Measurements from ENCODE around the gene C15orf61. TPM values are rescaled to one million over a fixed set of nuclear protein-coding genes. Genes with fewer than 3 reads are reported as not detected.

Gene C15orf61
- total RNA-seq, 1 experiment from 2014 or later = 5.6 TPM

DNA sequence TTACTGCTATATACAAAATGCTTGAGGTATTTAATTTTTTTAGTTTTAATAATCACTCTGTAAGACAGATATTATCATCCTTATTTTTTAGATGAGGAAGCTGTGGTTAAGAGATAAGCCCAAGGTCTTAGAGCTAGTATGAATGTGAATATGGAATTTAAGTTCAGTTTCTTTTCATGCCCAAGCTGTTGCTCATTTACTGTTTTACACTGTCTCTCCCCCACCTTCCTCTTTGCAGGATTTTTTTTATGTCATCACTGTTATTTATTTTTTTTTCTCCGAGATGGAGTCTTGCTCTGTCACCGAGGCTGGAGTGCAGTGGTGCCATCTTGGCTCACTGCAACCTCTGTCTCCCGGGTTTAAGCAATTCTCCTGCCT is 44.0 kb downstream of the C15orf61 start:
- in situ Hi-C loops (cut with HindIII; ENCODE audit: low pct_unique_long_range_greater_than_20kb, low sequenced_read_pairs) (no loop called here), intact Hi-C loops (cut with micrococcal nuclease; ENCODE audit: unreplicated experiment) (no loop called here)
- no TSS peak for BruUV-seq (replicated peaks)
- CTCF ChIA-PET = no interaction called here
- ATAC-seq = no peak
- no peak for DNase-seq (ENCODE audit: low read depth, low spot score)
- no peak overlapping the region for H3K27ac ChIP-seq (ENCODE audit: low read length)
- no peaks in the 10 kb centered on the region for H3K4me1 ChIP-seq (ENCODE audit: control insufficient read depth, insufficient read depth, low read length)
- TF ChIP-seq POLR2AphosphoS5 (IDR thresholded peaks at IDR 0.05; ENCODE audit: low read depth, low read length) = no peak
- TF ChIP-seq, protein P1, sequence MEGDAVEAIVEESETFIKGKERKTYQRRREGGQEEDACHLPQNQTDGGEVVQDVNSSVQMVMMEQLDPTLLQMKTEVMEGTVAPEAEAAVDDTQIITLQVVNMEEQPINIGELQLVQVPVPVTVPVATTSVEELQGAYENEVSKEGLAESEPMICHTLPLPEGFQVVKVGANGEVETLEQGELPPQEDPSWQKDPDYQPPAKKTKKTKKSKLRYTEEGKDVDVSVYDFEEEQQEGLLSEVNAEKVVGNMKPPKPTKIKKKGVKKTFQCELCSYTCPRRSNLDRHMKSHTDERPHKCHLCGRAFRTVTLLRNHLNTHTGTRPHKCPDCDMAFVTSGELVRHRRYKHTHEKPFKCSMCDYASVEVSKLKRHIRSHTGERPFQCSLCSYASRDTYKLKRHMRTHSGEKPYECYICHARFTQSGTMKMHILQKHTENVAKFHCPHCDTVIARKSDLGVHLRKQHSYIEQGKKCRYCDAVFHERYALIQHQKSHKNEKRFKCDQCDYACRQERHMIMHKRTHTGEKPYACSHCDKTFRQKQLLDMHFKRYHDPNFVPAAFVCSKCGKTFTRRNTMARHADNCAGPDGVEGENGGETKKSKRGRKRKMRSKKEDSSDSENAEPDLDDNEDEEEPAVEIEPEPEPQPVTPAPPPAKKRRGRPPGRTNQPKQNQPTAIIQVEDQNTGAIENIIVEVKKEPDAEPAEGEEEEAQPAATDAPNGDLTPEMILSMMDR (IDR thresholded peaks at IDR 0.05) = no peak
- TF ChIP-seq SIN3A (IDR thresholded peaks at IDR 0.05; ENCODE audit: borderline replicate concordance, insufficient read depth, low read depth, low read length) = no peak
- TF ChIP-seq TCF7L2 (IDR thresholded peaks at IDR 0.05; ENCODE audit: low read depth, low read length) = no peak
- no peak overlapping the region for H3K4me3 ChIP-seq (ENCODE audit: low read depth in 2 of 2, low read length in 2 of 2)
- no peaks in the 10 kb centered on the region for H3K9me3 ChIP-seq (ENCODE audit: control insufficient read depth, insufficient read depth, low read depth, low read length)
- no peaks in the 10 kb centered on the region for H3K36me3 ChIP-seq (ENCODE audit: control insufficient read depth, insufficient read depth, low read length)
- no peaks in the 10 kb centered on the region for H3K27me3 ChIP-seq (ENCODE audit: control insufficient read depth, insufficient read depth, low read length)
- POLR2A ChIA-PET = no interaction called here

DNA sequence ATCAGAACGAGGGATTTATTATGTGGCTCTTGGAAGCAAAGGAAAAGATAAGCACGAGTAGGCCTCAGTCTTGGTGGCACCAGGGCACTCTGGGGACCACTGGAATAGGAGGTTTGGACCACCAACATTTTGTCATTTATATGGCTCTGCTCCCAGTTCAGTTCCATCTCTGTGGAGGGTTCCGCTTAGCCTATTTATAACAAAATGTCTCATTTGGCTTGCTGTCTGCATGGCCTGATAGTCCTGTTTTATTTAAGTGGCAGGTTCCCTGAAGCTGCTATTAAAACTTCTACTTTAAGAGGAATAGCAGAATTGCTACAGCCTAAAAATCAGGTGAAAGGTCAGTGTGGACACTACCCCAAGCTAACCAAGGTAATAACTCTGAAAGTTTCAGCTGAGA is 48.7 kb downstream of the C15orf61 start:
- no TSS peak for BruUV-seq (replicated peaks)
- ChIA-PET POLR2A (no interaction called here), CTCF (no interaction called here)

DNA sequence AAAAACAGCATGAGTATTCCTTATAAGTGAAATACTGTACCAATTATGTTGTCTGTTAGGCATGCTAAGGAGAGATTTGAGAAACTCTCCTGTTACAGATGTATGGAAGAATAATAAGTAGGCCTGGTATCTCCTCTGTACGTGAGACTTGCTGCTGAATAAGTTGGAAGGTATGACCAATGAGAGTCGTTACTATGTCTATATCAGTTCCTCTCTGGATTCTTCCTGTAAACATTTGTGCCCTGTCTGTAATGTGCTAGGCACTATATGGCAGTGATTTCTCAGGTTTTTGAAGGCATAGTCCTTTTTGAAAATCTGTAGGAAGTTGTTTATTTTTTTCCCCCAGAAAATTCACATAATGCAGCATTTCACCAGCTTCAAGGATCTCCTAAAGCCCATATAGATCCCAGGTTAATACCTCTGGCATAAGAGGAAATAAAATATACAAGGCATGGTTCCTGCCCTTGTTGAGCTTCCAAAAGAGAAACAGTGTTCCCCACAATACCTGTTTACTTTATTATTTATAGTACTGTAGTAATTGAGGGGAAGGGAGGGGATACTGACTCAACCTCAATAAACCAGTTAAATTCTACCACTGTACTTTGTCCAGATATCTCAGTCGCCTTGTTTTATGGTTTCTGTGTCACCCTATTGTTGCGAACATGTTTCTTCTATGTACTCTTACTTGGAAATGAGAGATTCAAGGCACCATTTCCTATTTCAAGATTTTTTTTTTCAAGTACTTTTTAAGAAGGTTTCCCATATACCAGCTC is 50.1 kb downstream of the C15orf61 start:
- ChIA-PET POLR2A (no interaction called here), CTCF (no interaction called here)
- intact Hi-C loops (cut with micrococcal nuclease; ENCODE audit: unreplicated experiment) = no loop called here
- DNase-seq (ENCODE audit: low read depth, low spot score) (no peak), ATAC-seq (no peak)
- no peaks in the 10 kb centered on the region for H3K9me3 ChIP-seq (ENCODE audit: control insufficient read depth, insufficient read depth, low read depth, low read length)
- H3K36me3 ChIP-seq (ENCODE audit: control insufficient read depth, insufficient read depth, low read length) = no peaks in the 10 kb centered on the region
- H3K27ac ChIP-seq (ENCODE audit: low read length) = no peak overlapping the region
- in situ Hi-C loops (cut with HindIII; ENCODE audit: low pct_unique_long_range_greater_than_20kb, low sequenced_read_pairs) = no loop called here
- H3K4me1 ChIP-seq (ENCODE audit: control insufficient read depth, insufficient read depth, low read length) = peaks cover 3% of the 10 kb centered on the region; the same call in 1 of the 2 replicates
- H3K4me3 ChIP-seq (ENCODE audit: low read depth in 2 of 2, low read length in 2 of 2) = no peak overlapping the region
- no TSS peak for BruUV-seq (replicated peaks)
- TF ChIP-seq SIN3A (IDR thresholded peaks at IDR 0.05; ENCODE audit: borderline replicate concordance, insufficient read depth, low read depth, low read length) (no peak), TCF7L2 (IDR thresholded peaks at IDR 0.05; ENCODE audit: low read depth, low read length) (no peak), POLR2AphosphoS5 (IDR thresholded peaks at IDR 0.05; ENCODE audit: low read depth, low read length) (no peak)
- TF ChIP-seq, protein P1 (IDR thresholded peaks at IDR 0.05) = no peak
- TF ChIP-seq, protein P2, sequence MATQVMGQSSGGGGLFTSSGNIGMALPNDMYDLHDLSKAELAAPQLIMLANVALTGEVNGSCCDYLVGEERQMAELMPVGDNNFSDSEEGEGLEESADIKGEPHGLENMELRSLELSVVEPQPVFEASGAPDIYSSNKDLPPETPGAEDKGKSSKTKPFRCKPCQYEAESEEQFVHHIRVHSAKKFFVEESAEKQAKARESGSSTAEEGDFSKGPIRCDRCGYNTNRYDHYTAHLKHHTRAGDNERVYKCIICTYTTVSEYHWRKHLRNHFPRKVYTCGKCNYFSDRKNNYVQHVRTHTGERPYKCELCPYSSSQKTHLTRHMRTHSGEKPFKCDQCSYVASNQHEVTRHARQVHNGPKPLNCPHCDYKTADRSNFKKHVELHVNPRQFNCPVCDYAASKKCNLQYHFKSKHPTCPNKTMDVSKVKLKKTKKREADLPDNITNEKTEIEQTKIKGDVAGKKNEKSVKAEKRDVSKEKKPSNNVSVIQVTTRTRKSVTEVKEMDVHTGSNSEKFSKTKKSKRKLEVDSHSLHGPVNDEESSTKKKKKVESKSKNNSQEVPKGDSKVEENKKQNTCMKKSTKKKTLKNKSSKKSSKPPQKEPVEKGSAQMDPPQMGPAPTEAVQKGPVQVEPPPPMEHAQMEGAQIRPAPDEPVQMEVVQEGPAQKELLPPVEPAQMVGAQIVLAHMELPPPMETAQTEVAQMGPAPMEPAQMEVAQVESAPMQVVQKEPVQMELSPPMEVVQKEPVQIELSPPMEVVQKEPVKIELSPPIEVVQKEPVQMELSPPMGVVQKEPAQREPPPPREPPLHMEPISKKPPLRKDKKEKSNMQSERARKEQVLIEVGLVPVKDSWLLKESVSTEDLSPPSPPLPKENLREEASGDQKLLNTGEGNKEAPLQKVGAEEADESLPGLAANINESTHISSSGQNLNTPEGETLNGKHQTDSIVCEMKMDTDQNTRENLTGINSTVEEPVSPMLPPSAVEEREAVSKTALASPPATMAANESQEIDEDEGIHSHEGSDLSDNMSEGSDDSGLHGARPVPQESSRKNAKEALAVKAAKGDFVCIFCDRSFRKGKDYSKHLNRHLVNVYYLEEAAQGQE (IDR thresholded peaks at IDR 0.05; ENCODE audit: insufficient read depth in 1 of 2, low read depth in 2 of 2, low read length in 1 of 2) = no peak
- H3K27me3 ChIP-seq (ENCODE audit: control insufficient read depth, insufficient read depth, low read length) = no peaks in the 10 kb centered on the region

More for the DNA sequence above, 48.7 kb downstream of the C15orf61 start:
- no peaks in the 10 kb centered on the region for H3K27me3 ChIP-seq (ENCODE audit: control insufficient read depth, insufficient read depth, low read length)
- no peak overlapping the region for H3K27ac ChIP-seq (ENCODE audit: low read length)
- H3K9me3 ChIP-seq (ENCODE audit: control insufficient read depth, insufficient read depth, low read depth, low read length) = no peaks in the 10 kb centered on the region
- no peak overlapping the region for H3K4me3 ChIP-seq (ENCODE audit: low read depth in 2 of 2, low read length in 2 of 2)
- H3K4me1 ChIP-seq (ENCODE audit: control insufficient read depth, insufficient read depth, low read length) = peaks cover under 1% of the 10 kb centered on the region; the same call in 1 of the 2 replicates
- H3K36me3 ChIP-seq (ENCODE audit: control insufficient read depth, insufficient read depth, low read length) = no peaks in the 10 kb centered on the region
- intact Hi-C loops (cut with micrococcal nuclease; ENCODE audit: unreplicated experiment) = no loop called here
- TF ChIP-seq SIN3A (IDR thresholded peaks at IDR 0.05; ENCODE audit: borderline replicate concordance, insufficient read depth, low read depth, low read length) (no peak), POLR2AphosphoS5 (IDR thresholded peaks at IDR 0.05; ENCODE audit: low read depth, low read length) (no peak)
- ATAC-seq = no peak
- DNase-seq (ENCODE audit: low read depth, low spot score) = no peak
- in situ Hi-C loops (cut with HindIII; ENCODE audit: low pct_unique_long_range_greater_than_20kb, low sequenced_read_pairs) = no loop called here

All from Panc1 (cell line).